ENCODE results near the gene EHD1.

The EHD1 gene

GRCh38 chr11:64870893-64871466 lies 7.4 kb downstream of the EHD1 start:
- Histone ChIP-seq H3K27me3 (ENCODE audit: insufficient read depth, low read length) (no peaks in the 10 kb centered on the region), H3K36me3 (ENCODE audit: insufficient read depth, low read length) (peaks cover 12% of the 10 kb centered on the region), H3K4me1 (ENCODE audit: insufficient read depth, low read length) (peaks cover 39% of the 10 kb centered on the region), H2AFZ (ENCODE audit: low read depth, low read length) (no peak overlapping the region), H3K4me3 (ENCODE audit: low read length) (peak overlapping the region; percentile 10), H3K9me3 (ENCODE audit: low read length) (no peaks in the 10 kb centered on the region)

GRCh38 chr11:64870176-64870892 lies 8.1 kb downstream of the EHD1 start:
- Histone ChIP-seq H3K4me3 (ENCODE audit: low read length) (peak overlapping the region; percentile 10), H3K27me3 (ENCODE audit: insufficient read depth, low read length) (no peaks in the 10 kb centered on the region), H3K9me3 (ENCODE audit: low read length) (no peaks in the 10 kb centered on the region), H2AFZ (ENCODE audit: low read depth, low read length) (no peak overlapping the region), H3K36me3 (ENCODE audit: insufficient read depth, low read length) (peaks cover 12% of the 10 kb centered on the region), H3K4me1 (ENCODE audit: insufficient read depth, low read length) (peaks cover 34% of the 10 kb centered on the region)

DNA sequence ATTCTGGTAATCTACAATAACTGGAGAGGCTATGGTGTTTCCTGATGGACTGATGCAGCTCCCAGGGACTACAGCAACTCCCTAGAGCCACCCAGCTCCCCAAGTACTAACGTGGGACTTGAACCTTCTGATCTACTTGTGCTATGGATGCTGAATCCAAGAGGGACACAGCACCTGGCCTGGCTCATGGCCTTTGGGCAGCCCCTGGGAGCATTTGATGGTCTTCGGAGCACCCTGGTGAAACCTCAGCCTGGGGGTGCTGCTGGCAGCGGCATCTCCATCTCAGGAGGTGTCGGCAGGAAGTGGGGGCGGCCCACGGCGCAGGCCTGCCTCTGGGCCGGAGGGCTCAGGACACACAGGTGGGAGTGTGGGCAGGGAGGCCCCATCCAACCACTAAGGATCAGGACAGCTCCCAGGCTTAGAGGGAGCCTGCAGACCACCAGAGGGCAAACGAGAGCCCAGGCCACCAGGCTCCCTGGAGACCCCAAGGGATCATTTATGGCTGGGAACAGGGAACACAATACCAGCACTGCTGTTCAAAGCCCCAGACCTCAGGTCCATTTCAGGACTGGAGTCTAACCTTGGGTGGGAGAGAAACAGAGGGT lies 8.7 kb downstream of the EHD1 start:
- Histone ChIP-seq H3K27me3 (ENCODE audit: insufficient read depth, low read length) (no peaks in the 10 kb centered on the region), H3K4me1 (ENCODE audit: insufficient read depth, low read length) (peaks cover 39% of the 10 kb centered on the region), H2AFZ (ENCODE audit: low read depth, low read length) (no peak overlapping the region), H3K4me3 (ENCODE audit: low read length) (no peak overlapping the region), H3K36me3 (ENCODE audit: insufficient read depth, low read length) (peaks cover 12% of the 10 kb centered on the region), H3K9me3 (ENCODE audit: low read length) (no peaks in the 10 kb centered on the region)

DNA sequence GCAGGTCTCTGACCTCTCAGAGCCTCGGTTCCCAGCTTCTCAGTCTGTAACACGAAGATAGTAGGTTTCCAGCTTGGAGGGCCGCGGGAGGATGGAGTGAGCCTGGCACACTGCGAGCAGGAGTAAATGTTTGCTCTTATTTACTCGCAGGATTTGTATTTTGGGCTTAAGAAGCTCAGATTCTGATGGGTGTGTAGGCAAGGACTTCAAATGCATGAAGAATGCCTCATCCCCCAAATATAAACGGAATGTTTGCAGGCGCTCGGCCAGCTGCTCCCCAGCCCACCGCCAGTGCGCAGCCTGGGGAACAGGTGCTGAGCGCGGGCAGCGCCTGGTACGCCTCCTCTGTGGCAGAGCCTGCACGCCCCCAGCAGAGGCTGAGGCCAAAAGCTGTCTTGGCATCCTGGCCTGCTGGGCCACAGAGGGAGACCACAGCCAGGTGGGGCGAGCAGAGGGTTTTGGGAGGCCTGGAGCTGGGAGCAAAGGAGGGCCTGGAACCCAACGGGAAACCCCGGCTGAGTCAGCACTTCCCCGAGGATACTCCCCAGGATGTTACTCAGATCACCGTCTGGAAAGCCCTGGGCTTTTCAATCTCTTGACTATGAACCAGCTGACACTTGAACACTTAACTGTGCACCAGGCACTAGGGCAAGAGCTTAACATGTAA lies 9.4 kb downstream of the EHD1 start:
- H3K9me3 ChIP-seq (ENCODE audit: low read length): no peaks in the 10 kb centered on the region
- H3K4me1 ChIP-seq (ENCODE audit: insufficient read depth, low read length): peaks cover 46% of the 10 kb centered on the region
- no peak overlapping the region for H2AFZ ChIP-seq (ENCODE audit: low read depth, low read length)
- H3K36me3 ChIP-seq (ENCODE audit: insufficient read depth, low read length): peaks cover 10% of the 10 kb centered on the region
- H3K27me3 ChIP-seq (ENCODE audit: insufficient read depth, low read length): no peaks in the 10 kb centered on the region
- H3K4me3 ChIP-seq (ENCODE audit: low read length): no peak overlapping the region

GRCh38 chr11:64867748-64868462 lies 10.5 kb downstream of the EHD1 start:
- Histone ChIP-seq H2AFZ (ENCODE audit: low read depth, low read length) (no peak overlapping the region), H3K27me3 (ENCODE audit: insufficient read depth, low read length) (no peaks in the 10 kb centered on the region), H3K4me3 (ENCODE audit: low read length) (no peak overlapping the region), H3K4me1 (ENCODE audit: insufficient read depth, low read length) (peaks cover 57% of the 10 kb centered on the region), H3K36me3 (ENCODE audit: insufficient read depth, low read length) (peaks cover 4% of the 10 kb centered on the region), H3K9me3 (ENCODE audit: low read length) (no peaks in the 10 kb centered on the region)

DNA sequence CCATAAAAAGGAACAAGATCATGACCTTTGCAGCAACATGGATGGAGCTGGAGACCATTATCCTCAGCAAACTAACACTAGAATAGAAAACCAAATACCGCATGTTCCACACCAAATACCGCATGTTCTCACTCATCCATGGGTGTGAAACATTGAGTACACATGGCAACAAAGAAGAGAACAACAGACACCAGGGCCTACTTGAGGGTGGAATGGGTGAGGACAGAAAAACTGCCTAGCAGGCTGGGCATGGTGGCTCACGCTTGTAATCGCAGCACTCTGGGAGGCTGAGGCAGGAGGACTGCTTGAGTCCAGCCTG lies 12.3 kb downstream of the EHD1 start:
- no peaks in the 10 kb centered on the region for H3K27me3 ChIP-seq (ENCODE audit: insufficient read depth, low read length)
- H3K9me3 ChIP-seq (ENCODE audit: low read length): no peaks in the 10 kb centered on the region
- H3K4me1 ChIP-seq (ENCODE audit: insufficient read depth, low read length): peaks cover 57% of the 10 kb centered on the region
- H2AFZ ChIP-seq (ENCODE audit: low read depth, low read length): no peak overlapping the region
- no peaks in the 10 kb centered on the region for H3K36me3 ChIP-seq (ENCODE audit: insufficient read depth, low read length)
- H3K4me3 ChIP-seq (ENCODE audit: low read length): no peak overlapping the region

- Histone ChIP-seq H3K4me3 (ENCODE audit: low read length) (no peak overlapping the region), H3K9me3 (ENCODE audit: low read length) (no peaks in the 10 kb centered on the region), H3K27me3 (ENCODE audit: insufficient read depth, low read length) (no peaks in the 10 kb centered on the region), H3K36me3 (ENCODE audit: insufficient read depth, low read length) (no peaks in the 10 kb centered on the region), H2AFZ (ENCODE audit: low read depth, low read length) (no peak overlapping the region), H3K4me1 (ENCODE audit: insufficient read depth, low read length) (peaks cover 51% of the 10 kb centered on the region)
Measured at GRCh38 chr11:64865286-64866172, 12.9 kb downstream of the EHD1 start.

DNA sequence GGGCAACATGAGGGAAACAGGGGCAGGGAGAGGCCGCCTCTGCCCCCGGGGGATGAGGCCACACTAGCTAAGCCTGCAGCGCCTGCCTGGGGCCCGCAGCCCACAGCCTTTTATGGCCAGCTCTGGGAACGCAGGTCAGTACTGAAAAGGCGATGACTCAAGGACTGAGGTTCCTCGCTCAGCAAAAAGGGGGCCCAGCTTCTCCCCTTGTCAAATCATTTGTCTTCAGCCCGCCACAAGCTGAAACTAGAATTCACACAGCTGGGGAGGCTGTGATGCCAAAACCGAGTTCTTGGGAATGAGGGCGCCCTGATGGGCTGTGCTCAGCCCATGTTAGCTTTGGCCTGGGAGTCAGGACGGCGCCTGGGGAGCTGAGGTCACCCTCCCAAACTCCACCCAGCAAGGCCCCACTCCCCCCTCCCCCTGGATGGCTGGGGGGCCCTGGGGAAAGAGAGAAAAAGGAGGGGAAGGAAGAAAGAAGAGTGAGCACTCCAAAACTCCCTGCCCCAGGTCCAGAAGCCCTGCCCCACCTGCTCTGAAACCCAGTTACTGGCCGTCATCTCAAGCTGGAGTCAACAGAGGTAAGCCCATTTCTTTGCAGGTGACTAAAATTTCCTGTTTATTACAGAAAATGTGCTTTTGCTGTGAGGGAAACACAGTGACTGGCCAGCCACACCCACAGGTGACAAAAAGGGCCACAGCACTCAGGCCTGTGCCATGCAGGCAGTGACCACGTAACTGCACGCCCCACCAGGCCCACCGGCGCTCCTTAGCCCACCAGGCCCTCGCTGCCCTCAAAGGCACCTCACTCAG lies 13.7 kb downstream of the EHD1 start:
- no peaks in the 10 kb centered on the region for H3K9me3 ChIP-seq (ENCODE audit: low read length)
- peaks cover 5% of the 10 kb centered on the region for H3K36me3 ChIP-seq (ENCODE audit: insufficient read depth, low read length)
- H3K4me3 ChIP-seq (ENCODE audit: low read length): no peak overlapping the region
- H3K4me1 ChIP-seq (ENCODE audit: insufficient read depth, low read length): peaks cover 42% of the 10 kb centered on the region
- no peak overlapping the region for H2AFZ ChIP-seq (ENCODE audit: low read depth, low read length)
- no peaks in the 10 kb centered on the region for H3K27me3 ChIP-seq (ENCODE audit: insufficient read depth, low read length)

DNA sequence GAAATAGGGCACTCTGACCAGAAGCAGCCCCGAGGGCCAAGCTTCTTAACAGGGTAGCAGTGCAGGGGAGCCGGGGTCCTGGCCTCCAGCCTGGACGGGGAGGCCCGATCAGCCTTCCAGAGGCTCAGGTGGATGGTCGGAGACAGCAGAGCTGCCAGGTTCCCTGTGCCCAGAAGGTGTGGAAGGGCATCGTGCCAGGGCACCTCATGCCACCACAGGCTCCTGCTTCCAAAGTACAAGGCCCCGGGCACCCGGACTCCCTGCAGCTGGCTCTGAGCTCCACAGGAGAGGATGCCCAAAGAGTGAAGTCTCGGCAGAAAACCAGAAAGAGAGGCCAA lies 14.3 kb downstream of the EHD1 start:
- peaks cover 37% of the 10 kb centered on the region for H3K4me1 ChIP-seq (ENCODE audit: insufficient read depth, low read length)
- no peaks in the 10 kb centered on the region for H3K27me3 ChIP-seq (ENCODE audit: insufficient read depth, low read length)
- H3K9me3 ChIP-seq (ENCODE audit: low read length): no peaks in the 10 kb centered on the region
- H2AFZ ChIP-seq (ENCODE audit: low read depth, low read length): no peak overlapping the region
- peaks cover 9% of the 10 kb centered on the region for H3K36me3 ChIP-seq (ENCODE audit: insufficient read depth, low read length)
- H3K4me3 ChIP-seq (ENCODE audit: low read length): no peak overlapping the region

DNA sequence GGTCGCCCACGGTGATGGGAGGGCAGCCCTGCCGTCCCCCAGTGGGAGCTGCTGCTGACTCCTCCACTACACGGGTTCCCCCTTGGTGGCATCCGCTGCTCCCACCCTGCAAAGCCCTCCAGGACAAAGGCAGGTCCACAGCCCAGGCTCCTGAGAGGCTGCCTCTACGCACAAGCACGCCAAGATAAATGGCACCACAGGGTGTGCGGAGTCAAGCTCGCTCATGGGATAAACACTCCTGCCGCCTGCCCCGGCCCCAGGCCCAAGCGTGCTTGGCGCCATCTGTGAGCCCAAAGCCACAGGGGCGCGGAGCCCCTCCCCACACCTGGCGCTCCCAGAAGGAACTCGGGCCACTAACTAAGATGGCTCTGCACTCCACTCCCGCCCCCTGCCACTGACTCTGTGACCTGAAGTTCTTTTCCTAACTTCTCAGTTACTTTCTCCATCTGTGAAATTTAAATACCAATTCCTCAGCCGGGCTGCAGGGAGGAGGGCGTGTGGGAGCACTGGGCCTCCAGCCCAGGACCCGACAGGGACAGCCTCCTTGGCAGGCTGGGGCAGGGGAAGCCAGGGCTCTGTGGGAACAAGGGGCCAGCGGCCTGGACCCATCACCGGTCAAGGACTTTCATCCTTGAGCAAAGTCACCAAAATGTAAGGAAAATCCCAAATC lies 14.9 kb downstream of the EHD1 start:
- no peak overlapping the region for H2AFZ ChIP-seq (ENCODE audit: low read depth, low read length)
- H3K27me3 ChIP-seq (ENCODE audit: insufficient read depth, low read length): no peaks in the 10 kb centered on the region
- H3K4me3 ChIP-seq (ENCODE audit: low read length): no peak overlapping the region
- peaks cover 34% of the 10 kb centered on the region for H3K4me1 ChIP-seq (ENCODE audit: insufficient read depth, low read length)
- H3K36me3 ChIP-seq (ENCODE audit: insufficient read depth, low read length): peaks cover 12% of the 10 kb centered on the region
- H3K9me3 ChIP-seq (ENCODE audit: low read length): no peaks in the 10 kb centered on the region

DNA sequence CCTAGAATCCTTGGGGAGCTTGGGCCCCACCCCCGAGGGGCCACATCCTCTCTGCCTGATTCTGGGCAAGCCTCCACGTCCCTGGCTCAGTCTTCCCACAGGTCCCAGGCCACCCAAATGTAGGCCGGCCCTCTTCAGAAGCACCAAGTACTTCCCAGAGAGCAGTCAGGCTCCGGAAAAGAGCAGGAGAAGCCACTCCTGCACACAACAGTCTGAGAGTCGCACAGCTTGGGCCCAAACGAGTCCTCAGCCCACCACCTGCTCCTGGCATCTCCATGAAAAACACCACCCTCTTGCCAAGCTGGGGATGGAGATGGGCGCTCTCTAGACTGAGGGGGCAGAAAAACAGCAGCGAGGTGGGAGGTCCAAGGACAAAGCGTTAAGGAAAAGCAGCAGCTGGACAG lies 15.4 kb downstream of the EHD1 start:
- H3K9me3 ChIP-seq (ENCODE audit: low read length): no peaks in the 10 kb centered on the region
- no peak overlapping the region for H3K4me3 ChIP-seq (ENCODE audit: low read length)
- H3K4me1 ChIP-seq (ENCODE audit: insufficient read depth, low read length): peaks cover 34% of the 10 kb centered on the region
- H3K36me3 ChIP-seq (ENCODE audit: insufficient read depth, low read length): peaks cover 15% of the 10 kb centered on the region
- no peak overlapping the region for H2AFZ ChIP-seq (ENCODE audit: low read depth, low read length)
- H3K27me3 ChIP-seq (ENCODE audit: insufficient read depth, low read length): no peaks in the 10 kb centered on the region

All from neuron (in vitro differentiated cells).